HG03460 (cell line): ENCODE measurements around the gene BAAT.
"Not testable (repeated sequence)": the region's sequence is repeated elsewhere in the genome, so short reads cannot be mapped to it uniquely, and the experiment has no call there.

Experiments used
- ATAC-seq: cut with Tn5 transposase; IDR thresholded peaks from one replicate; pipeline ENCODE4 v1.9.1; 2021; ENCODE audit not compliant: unreplicated experiment

BAAT gene

GRCh38 chr9:101365181-101365580 lies 19.6 kb downstream of the BAAT start:
- ATAC-seq, result no peak

GRCh38 chr9:101362450-101362849 lies 22.4 kb downstream of the BAAT start:
- no peak for ATAC-seq

GRCh38 chr9:101360647-101361046 lies 24.2 kb downstream of the BAAT start:
- ATAC-seq, result no peak

- no peak for ATAC-seq
Observed at GRCh38 chr9:101359679-101360078, 25.1 kb downstream of the BAAT start.

GRCh38 chr9:101356619-101357018 lies 28.2 kb downstream of the BAAT start:
- no peak for ATAC-seq

- ATAC-seq, result no peak
Observed at GRCh38 chr9:101354765-101355708, 29.8 kb downstream of the BAAT start.

- no peak for ATAC-seq
Observed at GRCh38 chr9:101354143-101354764, 30.6 kb downstream of the BAAT start.

- no peak for ATAC-seq
Observed at GRCh38 chr9:101353683-101354082, 31.1 kb downstream of the BAAT start.

- no peak for ATAC-seq
Observed at GRCh38 chr9:101352892-101353463, 31.8 kb downstream of the BAAT start.

- ATAC-seq, result no peak
Observed at GRCh38 chr9:101350285-101350684, 34.5 kb downstream of the BAAT start.

- ATAC-seq, result no peak
Observed at GRCh38 chr9:101342595-101342994, 42.2 kb downstream of the BAAT start.

- ATAC-seq, result no peak
Observed at GRCh38 chr9:101341958-101342357, 42.8 kb downstream of the BAAT start.

- no peak for ATAC-seq
Observed at GRCh38 chr9:101337237-101337636, 47.6 kb downstream of the BAAT start.

- no peak for ATAC-seq
Observed at GRCh38 chr9:101336091-101336490, 48.7 kb downstream of the BAAT start.

- no peak for ATAC-seq
Observed at GRCh38 chr9:101333926-101334702, 50.7 kb downstream of the BAAT start.

GRCh38 chr9:101333490-101333889 lies 51.3 kb downstream of the BAAT start:
- ATAC-seq, result no peak

GRCh38 chr9:101332362-101332761 lies 52.4 kb downstream of the BAAT start:
- no peak for ATAC-seq

- not testable (repeated sequence) for ATAC-seq
Observed at GRCh38 chr9:101327422-101327909, 57.3 kb downstream of the BAAT start.

GRCh38 chr9:101326501-101326900 lies 58.3 kb downstream of the BAAT start:
- ATAC-seq, result no peak

- no peak for ATAC-seq
Observed at GRCh38 chr9:101326035-101326434, 58.8 kb downstream of the BAAT start.

- no peak for ATAC-seq
Observed at GRCh38 chr9:101325053-101325452, 59.8 kb downstream of the BAAT start.
